Gastroesophageal sphincter (tissue), 3 donors: ENCODE measurements around the gene LRRFIP2.
"Not testable (repeated sequence)": the region's sequence is repeated elsewhere in the genome, so short reads cannot be mapped to it uniquely, and the experiment has no call there.

ENCODE experiments used
- EP300 ChIP-seq: sonication (generic); formaldehyde crosslinking; IDR thresholded peaks from one replicate; pipeline ENCODE4 v1.6.1; 2017; ENCODE audit warnings: antibody characterized with exemption, mild to moderate bottlenecking
- POLR2A ChIP-seq, 2 donors: fragments of 450-650 bp; IDR thresholded peaks; one replicate each; pipeline ENCODE4 v1.6.1; 2017; ENCODE audit warnings: antibody characterized with exemption in 2 of 2, mild to moderate bottlenecking in 2 of 2, moderate library complexity in 1 of 2
- TF ChIP-seq, protein P1 (sequence below), 4 experiments: fragments of 200-600 bp in 2 of 4; fragments of 450-650 bp in 2 of 4; sonication (generic) in 1 of 4; IDR thresholded peaks; one replicate each; pipeline ENCODE4 v1.5.1; 2017 to 2019; ENCODE audit warnings: antibody characterized with exemption in 4 of 4, mild to moderate bottlenecking in 2 of 4, moderate library complexity in 2 of 4

DNA sequence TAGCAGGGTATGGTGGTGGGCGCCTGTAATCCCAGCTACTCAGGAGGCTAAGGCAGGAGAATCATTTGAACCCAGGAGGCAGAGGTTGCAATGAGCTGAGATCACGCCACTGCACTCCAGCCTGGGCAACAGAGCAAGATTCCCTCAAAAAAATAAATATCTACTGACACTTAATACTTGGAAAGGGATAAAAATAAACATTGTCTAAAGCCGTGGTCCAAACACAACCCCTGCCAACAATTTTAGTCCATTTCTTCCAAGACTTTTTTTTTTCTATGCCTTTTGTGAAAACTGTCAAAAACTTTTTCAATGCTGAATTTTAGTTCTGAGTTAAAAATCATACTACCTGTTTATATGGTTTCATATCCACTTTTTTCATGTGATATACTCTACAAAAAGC, 131.7 kb downstream of the LRRFIP2 start:
- TF ChIP-seq EP300; POLR2A (IDR thresholded peaks at IDR 0.05): not testable (repeated sequence)
- TF ChIP-seq, protein P1, sequence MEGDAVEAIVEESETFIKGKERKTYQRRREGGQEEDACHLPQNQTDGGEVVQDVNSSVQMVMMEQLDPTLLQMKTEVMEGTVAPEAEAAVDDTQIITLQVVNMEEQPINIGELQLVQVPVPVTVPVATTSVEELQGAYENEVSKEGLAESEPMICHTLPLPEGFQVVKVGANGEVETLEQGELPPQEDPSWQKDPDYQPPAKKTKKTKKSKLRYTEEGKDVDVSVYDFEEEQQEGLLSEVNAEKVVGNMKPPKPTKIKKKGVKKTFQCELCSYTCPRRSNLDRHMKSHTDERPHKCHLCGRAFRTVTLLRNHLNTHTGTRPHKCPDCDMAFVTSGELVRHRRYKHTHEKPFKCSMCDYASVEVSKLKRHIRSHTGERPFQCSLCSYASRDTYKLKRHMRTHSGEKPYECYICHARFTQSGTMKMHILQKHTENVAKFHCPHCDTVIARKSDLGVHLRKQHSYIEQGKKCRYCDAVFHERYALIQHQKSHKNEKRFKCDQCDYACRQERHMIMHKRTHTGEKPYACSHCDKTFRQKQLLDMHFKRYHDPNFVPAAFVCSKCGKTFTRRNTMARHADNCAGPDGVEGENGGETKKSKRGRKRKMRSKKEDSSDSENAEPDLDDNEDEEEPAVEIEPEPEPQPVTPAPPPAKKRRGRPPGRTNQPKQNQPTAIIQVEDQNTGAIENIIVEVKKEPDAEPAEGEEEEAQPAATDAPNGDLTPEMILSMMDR (IDR thresholded peaks at IDR 0.05), result not testable (repeated sequence)
